ENCODE measurements around the gene BST2. TPM values are rescaled to one million over a fixed set of nuclear protein-coding genes. Genes with fewer than 3 reads are reported as not detected.
"Not testable (repeated sequence)": the region's sequence is repeated elsewhere in the genome, so short reads cannot be mapped to it uniquely, and the experiment has no call there.

Gene BST2
- polyA plus RNA-seq, 1 donor (not counting 4 experiments of a cell fraction or from before 2014, with no cell fraction given), result 4.4 TPM

GRCh38 chr19:17365361-17365760, 40.1 kb downstream of the BST2 start:
- Histone ChIP-seq H3K27me3 (ENCODE audit: control insufficient read depth, extremely low read depth, insufficient read depth, low read length) (no peaks in the 10 kb centered on the region), H3K79me2 (ENCODE audit: control insufficient read depth, insufficient read depth, low read length) (no peaks in the 10 kb centered on the region), H3K9me3 (ENCODE audit: control insufficient read depth, low read depth, low read length) (no peaks in the 10 kb centered on the region), H3K9me1 (ENCODE audit: control insufficient read depth, extremely low read depth, insufficient read depth, low read length) (no peaks in the 10 kb centered on the region), H3K36me3 (ENCODE audit: control insufficient read depth in 2 of 2, extremely low read depth in 1 of 2, insufficient read depth in 2 of 2, low read length in 2 of 2) (no peaks in the 10 kb centered on the region), H3K9ac (ENCODE audit: control insufficient read depth, extremely low read depth, insufficient read depth, low read length) (no peak overlapping the region), H3K4me3 (ENCODE audit: control insufficient read depth in 2 of 3, extremely low read depth in 1 of 3, insufficient read depth in 2 of 3, low read depth in 1 of 3, low read length in 3 of 3) (no peak overlapping the region), H3K4me1 (ENCODE audit: control insufficient read depth, extremely low read depth, insufficient read depth, low read length) (no peaks in the 10 kb centered on the region), H3K27ac (ENCODE audit: control insufficient read depth, insufficient read depth, low read length) (no peak overlapping the region), H2AFZ (ENCODE audit: control insufficient read depth, low read length) (no peak overlapping the region), H3K4me2 (ENCODE audit: control insufficient read depth, extremely low read depth, insufficient read depth, low read depth, low read length) (no peak overlapping the region), H4K20me1 (ENCODE audit: control insufficient read depth, extremely low read depth, insufficient read depth, low read length) (no peaks in the 10 kb centered on the region)
- dilution Hi-C loops (cut with MboI; ENCODE audit: extremely low pct_ligation_motif_present, low sequenced_read_pairs), result no loop called here
- DNase-seq (ENCODE audit: low read depth, low spot score) (no peak), FAIRE-seq (no peak)
- TF ChIP-seq CTCF (optimal IDR thresholded peaks at IDR 0.05 in 1 of 3, IDR thresholded peaks at IDR 0.05 in 1 of 3, conservative IDR thresholded peaks at IDR 0.05 in 1 of 3; ENCODE audit: extremely low read depth in 1 of 3, insufficient read depth in 2 of 3, low read length in 3 of 3) (no peak), EZH2 (IDR thresholded peaks at IDR 0.05; ENCODE audit: low read length) (no peak)

GRCh38 chr19:17363852-17364605, 41.4 kb downstream of the BST2 start:
- H3K9me3 ChIP-seq (ENCODE audit: control insufficient read depth, low read depth, low read length); H3K27me3 ChIP-seq (ENCODE audit: control insufficient read depth, extremely low read depth, insufficient read depth, low read length); H2AFZ ChIP-seq (ENCODE audit: control insufficient read depth, low read length); dilution Hi-C loops (cut with MboI; ENCODE audit: extremely low pct_ligation_motif_present, low sequenced_read_pairs); H3K79me2 ChIP-seq (ENCODE audit: control insufficient read depth, insufficient read depth, low read length); H3K9me1 ChIP-seq (ENCODE audit: control insufficient read depth, extremely low read depth, insufficient read depth, low read length); FAIRE-seq; H3K36me3 ChIP-seq (ENCODE audit: control insufficient read depth in 2 of 2, extremely low read depth in 1 of 2, insufficient read depth in 2 of 2, low read length in 2 of 2); H3K4me2 ChIP-seq (ENCODE audit: control insufficient read depth, extremely low read depth, insufficient read depth, low read depth, low read length); H3K9ac ChIP-seq (ENCODE audit: control insufficient read depth, extremely low read depth, insufficient read depth, low read length); DNase-seq (ENCODE audit: low read depth, low spot score); H3K4me1 ChIP-seq (ENCODE audit: control insufficient read depth, extremely low read depth, insufficient read depth, low read length); H4K20me1 ChIP-seq (ENCODE audit: control insufficient read depth, extremely low read depth, insufficient read depth, low read length); H3K4me3 ChIP-seq (ENCODE audit: control insufficient read depth in 2 of 3, extremely low read depth in 1 of 3, insufficient read depth in 2 of 3, low read depth in 1 of 3, low read length in 3 of 3); H3K27ac ChIP-seq (ENCODE audit: control insufficient read depth, insufficient read depth, low read length): not testable (repeated sequence)
